Activated T-cell treated with anti-CD3 and anti-CD28 coated beads, Interleukin-2, amount 50 U/mL, for 72 hours (primary cell): ENCODE data around the gene CAV3. TPM values are rescaled to one million over a fixed set of nuclear protein-coding genes. Genes with fewer than 3 reads are reported as not detected.
"Not testable (repeated sequence)": the region's sequence is repeated elsewhere in the genome, so short reads cannot be mapped to it uniquely, and the experiment has no call there.

Experiments
- ATAC-seq, 2 donors: fragments of 150-1000 bp; cut with Tn5 transposase; replicated peaks in 1 of 2; 2 replicates each; pipeline ENCODE4 v1.10.0; 2021; ENCODE audit warnings: moderate library complexity in 2 of 2, mild to moderate bottlenecking in 1 of 2
- DNase-seq, 2 donors: peaks; one replicate each; pipeline ENCODE4 v3.0.0; 2021 to 2022; ENCODE audit warnings: mixed read lengths in 1 of 2
- H3K27ac Mint-ChIP-seq: one replicate; pipeline ENCODE4 v1.8.0; 2022; ENCODE audit warnings: mild to moderate bottlenecking, moderate library complexity, mixed read lengths
- H3K27me3 Mint-ChIP-seq: one replicate; pipeline ENCODE4 v1.8.0; 2022; ENCODE audit warnings: low read depth, mixed read lengths
- H3K36me3 Mint-ChIP-seq, 2 donors: one replicate each; pipeline ENCODE4 v1.8.0; 2022; ENCODE audit warnings: mixed read lengths in 2 of 2, mild to moderate bottlenecking in 1 of 2; ENCODE audit not compliant: insufficient read depth in 2 of 2
- H3K4me1 Mint-ChIP-seq: one replicate; pipeline ENCODE4 v1.8.0; 2022; ENCODE audit warnings: low read depth, mixed read lengths
- H3K4me3 Mint-ChIP-seq, 2 donors: one replicate each; pipeline ENCODE4 v1.8.0; 2022; ENCODE audit warnings: mild to moderate bottlenecking in 2 of 2, mixed read lengths in 2 of 2, moderate library complexity in 2 of 2
- H3K9me3 Mint-ChIP-seq, 2 donors: one replicate each; pipeline ENCODE4 v1.8.0; 2022; ENCODE audit warnings: mixed read lengths in 2 of 2
- total RNA-seq, 2 donors: library from RNA; stranded (reverse); gene quantifications; one replicate each; pipeline ENCODE4 v1.2.3, GENCODE V29; 2022

Gene CAV3
- not detected for total RNA-seq

GRCh38 chr3:8733332-8734094, at the start of gene CAV3:
Gene CAV3 (plus strand): TSS chr3:8733802. CDS start chr3:8733877, 75 bp downstream.
- no peak for DNase-seq
- Mint-ChIP-seq H3K27ac (no peak within 1 kb of the TSS), H3K36me3 (no peaks in the 10 kb centered on the region), H3K27me3 (peaks cover 7% of the 10 kb centered on the region), H3K9me3 (no peaks in the 10 kb centered on the region), H3K4me1 (no peaks in the 10 kb centered on the region), H3K4me3 (no peak within 1 kb of the TSS)
- no peak for ATAC-seq

GRCh38 chr3:8684992-8685391, 48.6 kb upstream of the CAV3 start:
- DNase-seq, H3K4me3 Mint-ChIP-seq, H3K9me3 Mint-ChIP-seq, H3K27me3 Mint-ChIP-seq, H3K27ac Mint-ChIP-seq, H3K36me3 Mint-ChIP-seq, H3K4me1 Mint-ChIP-seq, ATAC-seq: not testable (repeated sequence)

- not testable (repeated sequence) for DNase-seq, H3K9me3 Mint-ChIP-seq, H3K36me3 Mint-ChIP-seq, ATAC-seq, H3K4me1 Mint-ChIP-seq, H3K27ac Mint-ChIP-seq, H3K27me3 Mint-ChIP-seq, H3K4me3 Mint-ChIP-seq
These were observed 42.3 kb upstream of the CAV3 start for GRCh38 chr3:8691295-8691694.

GRCh38 chr3:8702560-8702959, 31.0 kb upstream of the CAV3 start:
- DNase-seq (peak in 1 of 2 donors; percentile 4), ATAC-seq (no peak)
- H3K36me3 Mint-ChIP-seq: peaks cover 2 to 3% of the 10 kb centered on the region in 2 donors
- no peaks in the 10 kb centered on the region for H3K27me3 Mint-ChIP-seq
- H3K27ac Mint-ChIP-seq: no peak overlapping the region
- peaks cover 0 to 2% of the 10 kb centered on the region in 2 donors for H3K9me3 Mint-ChIP-seq
- no peaks in the 10 kb centered on the region for H3K4me1 Mint-ChIP-seq
- no peak overlapping the region for H3K4me3 Mint-ChIP-seq

GRCh38 chr3:8705575-8705974, 28.0 kb upstream of the CAV3 start:
- no peaks in the 10 kb centered on the region for H3K27me3 Mint-ChIP-seq
- DNase-seq: no peak
- H3K4me1 Mint-ChIP-seq: no peaks in the 10 kb centered on the region
- H3K9me3 Mint-ChIP-seq: peaks cover 0 to 2% of the 10 kb centered on the region in 2 donors
- ATAC-seq: no peak
- H3K4me3 Mint-ChIP-seq: no peak overlapping the region
- no peak overlapping the region for H3K27ac Mint-ChIP-seq
- peaks cover 2 to 3% of the 10 kb centered on the region in 2 donors for H3K36me3 Mint-ChIP-seq

GRCh38 chr3:8709287-8709686, 24.3 kb upstream of the CAV3 start:
- DNase-seq (no peak), ATAC-seq (no peak)
- Mint-ChIP-seq H3K4me1 (no peaks in the 10 kb centered on the region), H3K9me3 (peaks cover 0 to 2% of the 10 kb centered on the region in 2 donors), H3K27me3 (no peaks in the 10 kb centered on the region), H3K4me3 (no peak overlapping the region), H3K27ac (no peak overlapping the region), H3K36me3 (peaks cover 2 to 3% of the 10 kb centered on the region in 2 donors)

- H3K4me1 Mint-ChIP-seq: no peaks in the 10 kb centered on the region
- DNase-seq (no peak), ATAC-seq (no peak)
- no peak overlapping the region for H3K4me3 Mint-ChIP-seq
- H3K27ac Mint-ChIP-seq: no peak overlapping the region
- peaks cover 0 to 2% of the 10 kb centered on the region in 2 donors for H3K9me3 Mint-ChIP-seq
- H3K36me3 Mint-ChIP-seq: peaks cover 2 to 3% of the 10 kb centered on the region in 2 donors
- peaks cover 4% of the 10 kb centered on the region for H3K27me3 Mint-ChIP-seq
These were observed 23.6 kb upstream of the CAV3 start for GRCh38 chr3:8709801-8710507.

- Mint-ChIP-seq H3K27ac (no peak overlapping the region), H3K4me3 (no peak overlapping the region), H3K27me3 (peaks cover 5% of the 10 kb centered on the region), H3K36me3 (no peaks in the 10 kb centered on the region), H3K4me1 (no peaks in the 10 kb centered on the region), H3K9me3 (no peaks in the 10 kb centered on the region)
- DNase-seq (no peak), ATAC-seq (no peak)
These were observed 21.3 kb upstream of the CAV3 start for GRCh38 chr3:8712045-8712907.

GRCh38 chr3:8712908-8713255, 20.7 kb upstream of the CAV3 start:
- peaks cover 5% of the 10 kb centered on the region for H3K27me3 Mint-ChIP-seq
- H3K27ac Mint-ChIP-seq: no peak overlapping the region
- DNase-seq (no peak), ATAC-seq (no peak)
- no peaks in the 10 kb centered on the region for H3K4me1 Mint-ChIP-seq
- no peak overlapping the region for H3K4me3 Mint-ChIP-seq
- no peaks in the 10 kb centered on the region for H3K9me3 Mint-ChIP-seq
- H3K36me3 Mint-ChIP-seq: no peaks in the 10 kb centered on the region

GRCh38 chr3:8713901-8714759, 19.5 kb upstream of the CAV3 start:
- H3K36me3 Mint-ChIP-seq: no peaks in the 10 kb centered on the region
- no peak for DNase-seq

GRCh38 chr3:8715757-8716156, 17.8 kb upstream of the CAV3 start:
- not testable (repeated sequence) for H3K36me3 Mint-ChIP-seq, ATAC-seq, DNase-seq, H3K4me1 Mint-ChIP-seq, H3K27ac Mint-ChIP-seq, H3K4me3 Mint-ChIP-seq, H3K9me3 Mint-ChIP-seq, H3K27me3 Mint-ChIP-seq

More at GRCh38 chr3:8713901-8714759, 19.5 kb upstream of the CAV3 start:
- H3K4me1 Mint-ChIP-seq: no peaks in the 10 kb centered on the region
- no peak overlapping the region for H3K4me3 Mint-ChIP-seq
- no peak overlapping the region for H3K27ac Mint-ChIP-seq
- no peak for ATAC-seq
- H3K27me3 Mint-ChIP-seq: peaks cover 5% of the 10 kb centered on the region
- peaks cover 0 to 2% of the 10 kb centered on the region in 2 donors for H3K9me3 Mint-ChIP-seq

GRCh38 chr3:8722808-8723207, 10.8 kb upstream of the CAV3 start:
- ATAC-seq (no peak), DNase-seq (no peak)
- Mint-ChIP-seq H3K4me3 (no peak overlapping the region), H3K27me3 (no peaks in the 10 kb centered on the region), H3K4me1 (no peaks in the 10 kb centered on the region), H3K9me3 (peaks cover 3 to 7% of the 10 kb centered on the region in 2 donors), H3K36me3 (peaks cover 0 to 1% of the 10 kb centered on the region in 2 donors), H3K27ac (no peak overlapping the region)
